Endodermal cell (in vitro differentiated cells): ENCODE data around the gene FBXL7. TPM values are rescaled to one million over a fixed set of nuclear protein-coding genes. Genes with fewer than 3 reads are reported as not detected.

Source experiments
- DNase-seq: peaks from one replicate; pipeline ENCODE4 v3.0.0-alpha.2; 2017
- H3K27ac ChIP-seq: 2 replicates; pipeline ENCODE4 v1.5.1; 2013; ENCODE audit warnings: mild to moderate bottlenecking, low read depth, low read length, moderate library complexity
- H3K27me3 ChIP-seq: 2 replicates; pipeline ENCODE4 v1.6.1; 2013; ENCODE audit warnings: mild to moderate bottlenecking, low read length, moderate library complexity; ENCODE audit not compliant: insufficient read depth, control insufficient read depth, poor library complexity, severe bottlenecking
- H3K36me3 ChIP-seq: 2 replicates; pipeline ENCODE4 v1.7.0; 2013; ENCODE audit warnings: mild to moderate bottlenecking, low read length, moderate library complexity; ENCODE audit not compliant: control insufficient read depth, insufficient read depth
- H3K4me1 ChIP-seq: one replicate; pipeline ENCODE4 v1.7.0; 2013; ENCODE audit warnings: low read length; ENCODE audit not compliant: control insufficient read depth, insufficient read depth
- H3K4me3 ChIP-seq: 2 replicates; pipeline ENCODE4 v1.5.1; 2013; ENCODE audit warnings: mild to moderate bottlenecking, low read length, moderate library complexity
- H3K9ac ChIP-seq: 2 replicates; pipeline ENCODE4 v1.6.1; 2013; ENCODE audit warnings: mild to moderate bottlenecking, low read length, moderate library complexity; ENCODE audit not compliant: poor library complexity, severe bottlenecking; ENCODE audit errors: extremely low read depth
- H3K9me3 ChIP-seq: 2 replicates; pipeline ENCODE4 v1.6.1; 2013; ENCODE audit warnings: mild to moderate bottlenecking, low read length, moderate library complexity; ENCODE audit not compliant: control insufficient read depth
- H3K27ac Mint-ChIP-seq: 2 replicates; pipeline ENCODE4 v1.8.0; 2020; ENCODE audit warnings: mixed read lengths
- H3K27me3 Mint-ChIP-seq: 2 replicates; pipeline ENCODE4 v1.8.0; 2021; ENCODE audit warnings: mild to moderate bottlenecking, mixed read lengths; ENCODE audit not compliant: insufficient read depth
- H3K36me3 Mint-ChIP-seq: 2 replicates; pipeline ENCODE4 v1.8.0; 2020; ENCODE audit warnings: low read depth, mixed read lengths
- H3K4me1 Mint-ChIP-seq: 2 replicates; pipeline ENCODE4 v1.8.0; 2020; ENCODE audit warnings: mixed read lengths
- H3K4me3 Mint-ChIP-seq: 2 replicates; pipeline ENCODE4 v1.8.0; 2020; ENCODE audit warnings: mild to moderate bottlenecking, moderate library complexity, mixed read lengths
- H3K9me3 Mint-ChIP-seq: 2 replicates; pipeline ENCODE4 v1.8.0; 2020; ENCODE audit warnings: mild to moderate bottlenecking, mixed read lengths
- WGBS, 2 experiments: methylation state at CpG; one replicate each; pipeline versions ENCODE4 v1.1.5 to v1.1.7; 2013; ENCODE audit warnings: missing lambda C conversion rate in 2 of 2, mixed read lengths in 1 of 2; ENCODE audit not compliant: insufficient coverage in 1 of 2, insufficient read length in 1 of 2; 5-methylcytosine and 5-hydroxymethylcytosine counted together
- total RNA-seq, 2 donors: library from RNA; stranded (reverse); fragmentation: NEBNext Ultra II Directional in 1 of 2; extraction: Animal tissue kit (Norgen Biotek cat#: 25700) in 1 of 2; gene quantifications; 2 replicates in 1 of 2; 3 replicates in 1 of 2; pipeline ENCODE4 v1.2.1, GENCODE V29; 2021
- TF ChIP-seq, protein P1 (sequence below): fragments of 200-600 bp; sonication (generic); conservative IDR thresholded peaks from 2 replicates; pipeline ENCODE4 v1.5.0; 2021; ENCODE audit warnings: antibody characterized with exemption, mild to moderate bottlenecking

The FBXL7 gene
- total RNA-seq, 2 donors from 2014 or later, result 12.9 to 13.2 TPM

DNA sequence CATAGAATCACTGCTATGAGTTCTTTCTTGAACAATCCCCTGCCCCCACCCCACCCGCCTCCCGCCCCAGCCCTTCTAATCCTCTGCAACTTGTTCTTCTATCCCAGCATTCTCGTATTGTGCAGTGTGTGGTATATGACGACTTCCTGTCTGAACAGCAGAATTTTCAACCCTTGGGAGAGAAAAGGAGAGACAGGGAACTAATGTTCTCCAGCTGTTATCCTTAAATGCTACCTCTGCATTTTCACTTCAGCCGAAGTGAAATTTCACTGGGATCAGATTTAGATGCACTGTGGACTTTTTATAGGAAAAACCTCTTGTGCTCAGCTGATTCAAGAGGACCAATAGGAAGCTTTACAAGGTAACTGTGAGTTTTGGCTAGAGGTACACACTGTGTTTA lies 2.2 kb downstream of the FBXL7 start:
- H3K27me3 Mint-ChIP-seq, result peaks cover 2% of the 10 kb centered on the region
- H3K4me3 ChIP-seq, result peak overlapping the region; percentile 92
- H3K4me1 ChIP-seq, result no peaks in the 10 kb centered on the region
- DNase-seq, result no peak
- no peak overlapping the region for H3K27ac Mint-ChIP-seq
- no peaks in the 10 kb centered on the region for H3K27me3 ChIP-seq
- no peaks in the 10 kb centered on the region for H3K36me3 Mint-ChIP-seq
- H3K9me3 Mint-ChIP-seq, result no peaks in the 10 kb centered on the region
- H3K27ac ChIP-seq, result no peak overlapping the region
- no peak overlapping the region for H3K4me3 Mint-ChIP-seq
- H3K36me3 ChIP-seq, result no peaks in the 10 kb centered on the region
- H3K4me1 Mint-ChIP-seq, result peaks cover 35% of the 10 kb centered on the region
- H3K9ac ChIP-seq, result no peak overlapping the region
- 76 to 78% methylated on average over 2 to 5 of the region's 5 CpGs for WGBS, 2 experiments
- TF ChIP-seq, protein P1, sequence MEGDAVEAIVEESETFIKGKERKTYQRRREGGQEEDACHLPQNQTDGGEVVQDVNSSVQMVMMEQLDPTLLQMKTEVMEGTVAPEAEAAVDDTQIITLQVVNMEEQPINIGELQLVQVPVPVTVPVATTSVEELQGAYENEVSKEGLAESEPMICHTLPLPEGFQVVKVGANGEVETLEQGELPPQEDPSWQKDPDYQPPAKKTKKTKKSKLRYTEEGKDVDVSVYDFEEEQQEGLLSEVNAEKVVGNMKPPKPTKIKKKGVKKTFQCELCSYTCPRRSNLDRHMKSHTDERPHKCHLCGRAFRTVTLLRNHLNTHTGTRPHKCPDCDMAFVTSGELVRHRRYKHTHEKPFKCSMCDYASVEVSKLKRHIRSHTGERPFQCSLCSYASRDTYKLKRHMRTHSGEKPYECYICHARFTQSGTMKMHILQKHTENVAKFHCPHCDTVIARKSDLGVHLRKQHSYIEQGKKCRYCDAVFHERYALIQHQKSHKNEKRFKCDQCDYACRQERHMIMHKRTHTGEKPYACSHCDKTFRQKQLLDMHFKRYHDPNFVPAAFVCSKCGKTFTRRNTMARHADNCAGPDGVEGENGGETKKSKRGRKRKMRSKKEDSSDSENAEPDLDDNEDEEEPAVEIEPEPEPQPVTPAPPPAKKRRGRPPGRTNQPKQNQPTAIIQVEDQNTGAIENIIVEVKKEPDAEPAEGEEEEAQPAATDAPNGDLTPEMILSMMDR, result no peak
- no peaks in the 10 kb centered on the region for H3K9me3 ChIP-seq

DNA sequence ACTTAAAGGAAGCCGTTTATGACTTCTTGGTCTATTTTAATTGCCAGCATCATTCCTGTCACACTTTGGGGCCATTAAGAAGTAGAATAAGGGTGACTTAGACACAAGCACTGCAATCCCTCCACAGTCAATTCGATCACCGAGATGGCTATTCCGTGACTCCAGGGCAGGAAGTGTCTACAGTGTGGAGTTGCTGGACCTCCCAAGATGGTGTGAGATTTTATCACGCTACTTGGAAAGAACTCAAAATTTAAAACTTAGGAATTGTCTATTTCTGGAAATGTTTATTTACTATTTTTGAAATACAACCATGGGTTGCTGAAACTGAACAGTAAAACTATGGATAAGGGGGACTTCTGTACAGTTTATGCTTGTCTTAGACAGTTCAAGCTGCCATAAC lies 6.2 kb downstream of the FBXL7 start:
- no peak overlapping the region for H3K4me3 Mint-ChIP-seq
- 85 to 96% methylated on average over 3 to 5 of the region's 5 CpGs for WGBS, 2 experiments
- no peaks in the 10 kb centered on the region for H3K36me3 Mint-ChIP-seq
- no peaks in the 10 kb centered on the region for H3K9me3 Mint-ChIP-seq
- no peak overlapping the region for H3K27ac Mint-ChIP-seq
- Histone ChIP-seq H3K27me3 (no peaks in the 10 kb centered on the region), H3K4me3 (no peak overlapping the region), H3K27ac (no peak overlapping the region), H3K4me1 (no peaks in the 10 kb centered on the region), H3K9ac (no peak overlapping the region), H3K9me3 (no peaks in the 10 kb centered on the region), H3K36me3 (no peaks in the 10 kb centered on the region)
- TF ChIP-seq, protein P1, result no peak
- H3K4me1 Mint-ChIP-seq, result peaks cover 26% of the 10 kb centered on the region
- H3K27me3 Mint-ChIP-seq, result no peaks in the 10 kb centered on the region
- DNase-seq, result no peak

DNA sequence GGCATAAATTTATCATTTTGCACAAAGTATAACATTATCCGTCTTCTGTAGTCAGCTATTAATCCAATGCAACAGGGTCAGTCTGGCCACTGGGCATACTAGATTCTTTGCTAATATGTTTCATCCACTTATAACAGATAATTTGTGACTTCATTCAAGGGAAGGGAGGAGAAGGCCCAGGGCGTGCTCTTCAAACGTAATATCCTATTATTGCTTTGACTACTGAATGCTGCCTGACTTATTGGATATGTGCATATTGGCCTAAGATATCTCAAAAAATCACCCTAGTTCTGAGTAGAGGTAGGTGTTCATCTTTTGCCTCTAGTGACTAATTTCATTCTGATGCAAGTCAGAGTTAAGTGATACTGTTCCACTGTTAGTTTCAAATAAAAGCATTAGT lies 6.9 kb downstream of the FBXL7 start:
- Mint-ChIP-seq H3K27ac (no peak overlapping the region), H3K4me1 (peaks cover 21% of the 10 kb centered on the region), H3K36me3 (no peaks in the 10 kb centered on the region), H3K4me3 (no peak overlapping the region), H3K27me3 (no peaks in the 10 kb centered on the region), H3K9me3 (no peaks in the 10 kb centered on the region)
- TF ChIP-seq, protein P1, result no peak
- Histone ChIP-seq H3K27ac (no peak overlapping the region), H3K27me3 (no peaks in the 10 kb centered on the region), H3K9me3 (no peaks in the 10 kb centered on the region), H3K4me1 (no peaks in the 10 kb centered on the region), H3K36me3 (no peaks in the 10 kb centered on the region), H3K4me3 (no peak overlapping the region), H3K9ac (no peak overlapping the region)
- 96 to 100% methylated on average over 1 to 3 of the region's 3 CpGs for WGBS, 2 experiments
- no peak for DNase-seq
